BLaER1 (cell line): Measurements from ENCODE around the gene L3MBTL1.

Source experiments
- H3K27ac ChIP-seq: shearing (Covaris generic); formaldehyde crosslinking; 2 replicates; pipeline ENCODE4 v1.8.1; 2022
- H3K27me3 ChIP-seq: shearing (Covaris generic); formaldehyde crosslinking; 2 replicates; pipeline ENCODE4 v1.8.1; 2022
- H3K36me3 ChIP-seq: shearing (Covaris generic); formaldehyde crosslinking; 2 replicates; pipeline ENCODE4 v1.8.1; 2022
- H3K4me1 ChIP-seq: shearing (Covaris generic); formaldehyde crosslinking; 2 replicates; pipeline ENCODE4 v1.8.1; 2022
- H3K4me2 ChIP-seq: shearing (Covaris generic); formaldehyde crosslinking; 2 replicates; pipeline ENCODE4 v1.8.1; 2022
- H3K4me3 ChIP-seq: shearing (Covaris generic); formaldehyde crosslinking; 2 replicates; pipeline ENCODE4 v1.8.1; 2022
- H3K9ac ChIP-seq: shearing (Covaris generic); formaldehyde crosslinking; 2 replicates; pipeline ENCODE4 v1.8.1; 2022
- H3K9me3 ChIP-seq: shearing (Covaris generic); formaldehyde crosslinking; 2 replicates; pipeline ENCODE4 v1.8.1; 2022
- H4K20me1 ChIP-seq: shearing (Covaris generic); formaldehyde crosslinking; 2 replicates; pipeline ENCODE4 v1.8.1; 2022
- Cebpa-rat ChIP-seq: shearing (Covaris generic); IDR thresholded peaks from 2 replicates; pipeline ENCODE4 v1.8.1; 2022

The L3MBTL1 gene

GRCh38 chr20:43540673-43541060 lies 33.2 kb downstream of the L3MBTL1 start:
- no peaks in the 10 kb centered on the region for H3K27me3 ChIP-seq
- TF ChIP-seq Cebpa-rat, result no peak
- no peak overlapping the region for H3K9ac ChIP-seq
- peaks cover 35% of the 10 kb centered on the region; the same call in 1 of the 2 replicates for H3K36me3 ChIP-seq
- H3K4me2 ChIP-seq, result no peak overlapping the region
- H3K9me3 ChIP-seq, result no peaks in the 10 kb centered on the region
- H3K4me1 ChIP-seq, result no peaks in the 10 kb centered on the region
- no peak overlapping the region for H3K27ac ChIP-seq
- no peaks in the 10 kb centered on the region for H4K20me1 ChIP-seq
- H3K4me3 ChIP-seq, result no peak overlapping the region

DNA sequence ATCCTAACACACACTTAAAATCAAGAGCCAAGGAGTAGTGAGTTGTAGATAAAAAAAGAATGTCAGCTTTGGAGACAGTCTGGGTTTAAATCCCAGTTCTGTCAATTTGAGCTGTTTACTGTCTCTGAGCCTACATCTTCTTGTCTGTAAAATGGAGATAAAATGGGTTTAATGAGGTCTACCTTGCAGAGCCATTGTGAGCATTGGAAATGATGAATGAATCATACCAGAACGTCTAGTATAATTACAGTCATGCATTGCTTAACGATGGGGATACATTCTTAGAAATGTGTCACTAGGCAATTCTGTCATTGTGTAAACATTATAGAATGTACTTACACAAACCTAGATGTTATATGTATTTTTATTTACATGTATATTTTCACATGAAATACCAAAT lies 33.7 kb downstream of the L3MBTL1 start:
- Histone ChIP-seq H3K4me3 (no peak overlapping the region), H3K4me1 (no peaks in the 10 kb centered on the region), H3K27me3 (no peaks in the 10 kb centered on the region), H3K36me3 (peaks cover 34% of the 10 kb centered on the region; the same call in 1 of the 2 replicates), H3K9me3 (no peaks in the 10 kb centered on the region), H4K20me1 (no peaks in the 10 kb centered on the region), H3K9ac (no peak overlapping the region), H3K27ac (no peak overlapping the region), H3K4me2 (no peak overlapping the region)
- TF ChIP-seq Cebpa-rat, result no peak

DNA sequence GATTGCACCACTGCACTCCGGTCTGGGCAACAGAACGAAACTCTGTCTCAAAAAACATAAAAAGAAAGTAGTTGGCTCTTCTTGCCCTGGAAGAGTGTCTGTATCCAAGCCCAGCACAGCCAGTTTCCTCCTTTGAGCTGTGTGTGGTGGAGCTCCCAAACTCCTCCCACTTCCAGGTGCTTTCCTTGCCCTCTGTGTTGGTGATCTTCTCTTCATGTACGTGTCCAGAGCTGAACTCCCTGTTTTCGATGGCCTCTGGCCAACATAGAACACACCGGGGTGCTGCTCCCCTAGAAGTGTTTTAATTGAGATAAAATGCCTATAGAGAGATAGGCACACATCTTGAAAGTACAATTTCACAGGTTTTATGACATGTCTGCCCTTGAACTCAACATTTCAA lies 34.7 kb downstream of the L3MBTL1 start:
- H3K9ac ChIP-seq, result no peak overlapping the region
- no peak for TF ChIP-seq Cebpa-rat
- H3K9me3 ChIP-seq, result 0 out of 2 replicates have a peak, but pooled peaks cover under 1% of the 10 kb centered on the region
- H3K4me1 ChIP-seq, result no peaks in the 10 kb centered on the region
- no peaks in the 10 kb centered on the region for H3K27me3 ChIP-seq
- no peaks in the 10 kb centered on the region for H4K20me1 ChIP-seq
- no peak overlapping the region for H3K4me2 ChIP-seq
- peaks cover 31% of the 10 kb centered on the region; the same call in 1 of the 2 replicates for H3K36me3 ChIP-seq
- no peak overlapping the region for H3K4me3 ChIP-seq
- no peak overlapping the region for H3K27ac ChIP-seq

GRCh38 chr20:43542674-43543073 lies 35.2 kb downstream of the L3MBTL1 start:
- no peak overlapping the region for H3K9ac ChIP-seq
- no peak for TF ChIP-seq Cebpa-rat
- H3K9me3 ChIP-seq, result 0 out of 2 replicates have a peak, but pooled peaks cover 5% of the 10 kb centered on the region
- H3K4me2 ChIP-seq, result no peak overlapping the region
- H3K4me3 ChIP-seq, result no peak overlapping the region
- no peaks in the 10 kb centered on the region for H3K4me1 ChIP-seq
- H3K36me3 ChIP-seq, result peaks cover 28% of the 10 kb centered on the region; the same call in 1 of the 2 replicates
- no peaks in the 10 kb centered on the region for H3K27me3 ChIP-seq
- H3K27ac ChIP-seq, result no peak overlapping the region
- no peaks in the 10 kb centered on the region for H4K20me1 ChIP-seq

GRCh38 chr20:43543138-43543537 lies 35.6 kb downstream of the L3MBTL1 start:
- H3K9ac ChIP-seq, result no peak overlapping the region
- no peaks in the 10 kb centered on the region for H4K20me1 ChIP-seq
- no peak for TF ChIP-seq Cebpa-rat
- H3K4me1 ChIP-seq, result no peaks in the 10 kb centered on the region
- H3K27ac ChIP-seq, result no peak overlapping the region
- H3K4me2 ChIP-seq, result no peak overlapping the region
- H3K27me3 ChIP-seq, result no peaks in the 10 kb centered on the region
- H3K4me3 ChIP-seq, result no peak overlapping the region
- 0 out of 2 replicates have a peak, but pooled peaks cover 5% of the 10 kb centered on the region for H3K9me3 ChIP-seq
- H3K36me3 ChIP-seq, result peaks cover 30% of the 10 kb centered on the region; the same call in 1 of the 2 replicates

DNA sequence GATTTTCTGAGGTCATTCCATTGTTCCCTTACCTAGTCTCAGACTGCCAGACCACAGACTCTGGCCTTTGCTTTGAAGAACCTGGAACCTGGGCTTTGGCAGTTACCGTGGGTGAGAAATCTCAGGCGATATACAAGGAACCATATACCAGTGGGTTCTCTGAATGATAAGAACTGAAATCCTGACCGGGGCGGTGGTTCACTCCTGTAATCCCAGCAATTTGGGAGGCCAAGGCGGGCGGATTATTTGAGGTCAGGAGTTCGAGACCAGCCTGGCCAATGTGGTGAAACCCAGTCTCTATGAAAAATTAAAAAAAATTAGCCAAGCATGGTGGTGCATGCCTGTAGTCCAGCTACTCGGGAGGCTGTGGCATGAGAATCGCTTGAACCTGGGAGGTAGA lies 37.0 kb downstream of the L3MBTL1 start:
- Histone ChIP-seq H3K9ac (no peak overlapping the region), H3K4me2 (no peak overlapping the region), H3K27ac (no peak overlapping the region), H3K4me1 (0 out of 2 replicates have a peak, but pooled peaks cover 5% of the 10 kb centered on the region), H3K9me3 (0 out of 2 replicates have a peak, but pooled peaks cover 5% of the 10 kb centered on the region), H3K4me3 (no peak overlapping the region), H3K36me3 (peaks cover 33% of the 10 kb centered on the region; the same call in 1 of the 2 replicates), H3K27me3 (no peaks in the 10 kb centered on the region), H4K20me1 (no peaks in the 10 kb centered on the region)
- TF ChIP-seq Cebpa-rat, result no peak

GRCh38 chr20:43545837-43546578 lies 38.5 kb downstream of the L3MBTL1 start:
- H3K9me3 ChIP-seq, result 0 out of 2 replicates have a peak, but pooled peaks cover 5% of the 10 kb centered on the region
- H4K20me1 ChIP-seq, result no peaks in the 10 kb centered on the region
- H3K9ac ChIP-seq, result no peak overlapping the region
- H3K27me3 ChIP-seq, result no peaks in the 10 kb centered on the region
- peaks cover 20% of the 10 kb centered on the region; the same call in 1 of the 2 replicates for H3K36me3 ChIP-seq
- H3K4me3 ChIP-seq, result no peak overlapping the region
- TF ChIP-seq Cebpa-rat, result no peak
- H3K4me2 ChIP-seq, result no peak overlapping the region
- H3K27ac ChIP-seq, result no peak overlapping the region
- 0 out of 2 replicates have a peak, but pooled peaks cover 10% of the 10 kb centered on the region for H3K4me1 ChIP-seq

GRCh38 chr20:43548273-43548880 lies 40.9 kb downstream of the L3MBTL1 start:
- Histone ChIP-seq H3K27ac (no peak overlapping the region), H3K9me3 (0 out of 2 replicates have a peak, but pooled peaks cover 5% of the 10 kb centered on the region), H3K4me1 (0 out of 2 replicates have a peak, but pooled peaks cover 10% of the 10 kb centered on the region), H3K36me3 (peaks cover 20% of the 10 kb centered on the region; the same call in 1 of the 2 replicates), H4K20me1 (no peaks in the 10 kb centered on the region), H3K4me2 (no peak overlapping the region), H3K4me3 (no peak overlapping the region), H3K27me3 (no peaks in the 10 kb centered on the region), H3K9ac (no peak overlapping the region)
- TF ChIP-seq Cebpa-rat, result no peak

- H3K9ac ChIP-seq, result no peak overlapping the region
- no peaks in the 10 kb centered on the region for H3K27me3 ChIP-seq
- peaks cover 20% of the 10 kb centered on the region; the same call in 1 of the 2 replicates for H3K36me3 ChIP-seq
- H3K4me3 ChIP-seq, result no peak overlapping the region
- no peaks in the 10 kb centered on the region for H4K20me1 ChIP-seq
- no peak overlapping the region for H3K4me2 ChIP-seq
- 0 out of 2 replicates have a peak, but pooled peaks cover 10% of the 10 kb centered on the region for H3K4me1 ChIP-seq
- no peak for TF ChIP-seq Cebpa-rat
- H3K9me3 ChIP-seq, result 0 out of 2 replicates have a peak, but pooled peaks cover 5% of the 10 kb centered on the region
- H3K27ac ChIP-seq, result no peak overlapping the region
These were observed 42.0 kb downstream of the L3MBTL1 start for GRCh38 chr20:43549416-43550065.
